NK-92 (cell line): ENCODE data around the gene PDGFB.

ENCODE experiments used
- DNase-seq: peaks from one replicate; lab custom pipeline; 2025; ENCODE audit not compliant: unreplicated experiment; lab: John Stamatoyannopoulos, UW

The PDGFB gene

DNA sequence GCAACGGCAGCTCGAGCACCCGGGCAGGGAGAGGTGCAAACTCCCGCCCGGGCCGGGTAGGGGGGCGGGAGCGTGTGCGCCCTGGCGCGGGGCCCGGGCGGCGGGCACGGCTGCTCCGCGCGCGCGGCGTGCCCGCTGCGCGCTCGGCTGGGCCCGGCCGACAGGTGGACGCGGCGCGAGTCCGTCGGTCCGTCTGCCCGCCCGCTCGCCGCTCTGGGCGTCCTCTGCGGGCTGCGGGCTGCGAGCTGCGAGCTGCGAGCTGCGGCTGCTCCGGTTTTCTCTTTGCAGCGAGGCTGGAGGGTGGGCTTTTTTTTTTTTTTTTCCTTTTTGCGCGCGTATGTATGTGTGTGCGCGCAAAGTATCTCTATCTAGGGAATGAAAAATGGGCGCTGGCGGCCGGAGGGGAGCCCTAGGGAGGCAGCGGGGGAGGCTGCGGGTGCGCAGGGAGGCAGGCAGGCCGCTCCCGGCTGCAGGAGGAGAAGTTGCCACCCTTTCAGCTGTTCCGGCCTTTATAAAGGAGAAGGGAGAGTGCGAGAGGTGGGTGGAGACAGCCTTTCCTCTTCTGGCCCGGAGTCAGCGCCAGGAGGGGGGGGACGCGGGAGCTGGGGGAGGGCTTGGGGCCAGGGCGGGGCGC is at the start of gene PDGFB:
Gene PDGFB (minus strand): TSS at position 487 of the 634 bp plus-strand sequence. CDS start 1,019 bp downstream, outside the sequence.
- no peak for DNase-seq

DNA sequence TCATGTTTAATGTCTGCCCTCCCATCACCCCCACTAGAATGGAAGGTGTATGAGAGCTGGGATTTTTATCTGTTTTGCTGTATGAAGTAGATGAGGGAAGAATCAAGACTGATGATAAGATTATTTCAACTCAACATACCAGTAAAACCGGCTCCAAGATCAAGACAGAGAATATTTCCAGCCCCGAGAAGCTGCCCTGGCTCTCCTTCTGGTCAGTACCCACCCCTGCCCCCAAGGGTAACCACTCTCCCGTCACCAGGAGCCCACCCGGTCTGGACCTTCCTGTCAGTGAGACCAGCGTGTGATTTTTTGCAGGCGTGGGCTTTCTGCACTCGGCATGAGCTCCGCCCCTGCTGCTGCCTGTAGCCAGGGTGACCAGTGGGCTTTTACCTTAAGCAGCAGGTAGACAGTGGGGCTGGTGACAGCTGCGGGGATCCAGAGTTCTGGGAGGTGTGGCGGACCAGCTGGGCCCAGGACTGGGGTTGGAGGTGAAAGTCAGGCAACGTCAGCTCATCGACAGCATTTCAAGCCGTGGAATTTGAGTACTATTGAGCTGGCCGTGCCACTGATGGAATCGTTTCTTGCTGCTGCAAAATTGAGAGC is 49.1 kb upstream of the PDGFB start:
- no peak for DNase-seq

DNA sequence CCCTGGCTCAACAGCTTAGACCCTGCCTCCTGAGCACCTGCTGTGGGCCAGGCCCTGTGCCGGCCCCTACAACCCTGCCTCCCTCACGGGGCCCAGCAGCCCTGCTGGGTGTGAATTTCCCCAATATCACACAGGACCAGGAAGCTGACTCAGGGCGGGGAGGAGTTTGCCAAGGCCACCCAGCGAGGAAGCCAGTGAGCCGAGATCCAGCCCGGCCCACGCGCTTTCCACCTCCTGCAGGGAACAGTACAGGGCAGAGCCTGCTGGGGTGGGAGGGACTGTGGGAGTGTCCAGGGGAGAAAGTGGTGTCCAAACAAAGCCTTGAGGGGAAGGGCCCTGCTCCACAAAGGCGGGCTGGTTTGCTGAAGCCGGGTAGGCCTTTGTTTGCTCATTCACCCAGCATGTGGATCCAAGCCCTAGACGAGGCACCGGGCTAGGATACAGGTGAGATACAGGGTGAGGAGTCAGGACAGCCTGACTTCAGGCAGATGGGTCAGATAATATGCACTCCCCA is 47.8 kb upstream of the PDGFB start:
- no peak for DNase-seq

DNA sequence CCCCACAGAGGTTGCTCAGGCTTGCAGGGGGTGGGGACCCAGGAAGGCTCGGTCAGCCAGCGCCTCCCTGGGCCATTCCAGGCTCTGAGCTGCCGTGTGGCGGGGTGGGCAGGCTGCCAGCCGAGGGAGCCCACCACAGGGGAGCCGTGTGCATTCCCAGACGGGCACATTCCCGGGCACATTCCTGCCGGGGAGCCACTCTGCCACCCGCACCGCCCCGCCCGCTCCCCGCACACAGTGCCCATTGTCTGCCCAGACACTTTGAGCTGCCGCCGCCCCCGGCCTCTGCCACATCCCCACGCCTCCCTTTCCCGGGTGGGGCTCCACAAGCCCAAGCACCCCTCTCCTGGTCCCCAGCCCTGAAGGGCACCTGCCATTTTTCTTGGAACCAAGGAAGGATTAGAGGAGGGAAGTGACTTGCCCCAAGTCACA is 47.3 kb upstream of the PDGFB start:
- DNase-seq = no peak

DNA sequence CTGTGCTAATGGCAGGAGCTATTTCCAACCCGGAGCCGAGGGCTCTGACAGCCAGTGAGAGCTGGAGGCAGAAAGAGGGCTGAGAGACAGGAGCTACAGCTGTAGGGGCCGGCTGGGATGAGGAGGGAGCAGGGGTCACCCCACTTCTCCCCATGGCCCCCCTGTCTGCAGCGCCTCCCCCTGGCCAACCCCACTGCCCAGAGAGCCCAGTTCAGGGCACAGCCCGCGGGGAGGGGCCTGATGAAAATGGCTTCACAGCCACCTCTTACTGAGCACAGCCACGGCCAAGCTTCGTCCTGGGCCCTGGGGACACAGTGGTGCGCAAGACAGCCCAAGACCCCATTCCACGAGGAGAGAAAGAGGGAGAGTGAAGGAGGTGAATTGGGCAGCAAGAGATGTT is 46.7 kb upstream of the PDGFB start:
- no peak for DNase-seq

DNA sequence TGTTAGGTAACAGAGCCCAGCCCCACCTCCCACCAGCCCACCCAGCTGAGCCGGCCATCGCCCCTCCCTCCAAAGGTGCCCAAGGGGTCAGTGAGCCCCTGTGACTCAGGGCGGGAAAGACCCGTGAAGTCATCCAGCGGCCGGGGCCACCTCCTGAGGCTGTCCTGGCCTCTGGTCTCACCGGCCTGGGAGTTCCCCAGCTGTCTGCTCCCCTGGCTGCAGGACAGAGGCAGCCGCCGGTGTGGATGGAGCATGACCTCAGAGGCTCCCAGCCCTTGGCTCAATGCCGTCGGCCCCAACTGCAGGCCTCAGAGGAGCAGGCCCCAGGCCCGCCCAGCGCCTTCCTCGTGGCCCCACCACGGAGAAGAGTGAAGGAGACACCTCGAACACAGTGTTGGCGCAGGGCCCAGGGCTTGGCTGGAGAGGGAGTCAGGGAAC is 46.0 kb upstream of the PDGFB start:
- no peak for DNase-seq

DNA sequence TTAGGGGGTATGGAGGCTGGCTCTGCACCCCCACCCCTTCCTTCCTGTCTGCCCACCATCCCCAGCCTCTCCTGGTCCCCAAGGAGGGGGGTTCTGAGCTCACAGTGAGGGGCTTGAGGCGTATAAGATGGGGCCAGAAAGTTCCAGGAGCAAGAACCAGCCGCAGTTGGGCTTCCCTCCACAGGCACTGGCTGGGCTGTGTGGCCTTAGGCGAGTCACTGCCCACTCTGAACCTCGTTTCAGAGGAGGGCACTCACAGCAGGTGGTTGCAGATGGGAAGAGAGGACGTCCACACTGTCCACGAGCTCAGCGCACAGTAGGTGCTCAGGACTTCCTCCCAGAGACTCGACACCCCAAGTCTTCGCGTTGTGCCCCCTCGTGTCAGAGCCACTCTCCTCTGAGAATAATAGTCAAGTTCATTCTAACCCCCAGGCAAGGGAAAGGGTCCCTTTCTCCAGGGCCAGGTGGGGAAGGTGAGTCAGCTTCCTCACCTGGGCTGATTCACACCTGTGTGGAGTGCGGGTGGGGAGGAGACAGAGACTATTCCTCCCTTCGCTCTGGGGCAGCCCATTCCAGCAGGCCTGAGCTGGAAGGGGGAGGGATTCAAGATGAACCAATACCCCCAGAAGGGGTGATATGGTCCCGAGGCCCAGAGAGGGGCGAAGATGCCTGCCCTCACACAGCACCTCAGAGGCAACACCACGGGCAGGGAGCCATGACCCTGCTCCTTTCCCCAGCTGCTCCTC is 45.4 kb upstream of the PDGFB start:
- DNase-seq = no peak

DNA sequence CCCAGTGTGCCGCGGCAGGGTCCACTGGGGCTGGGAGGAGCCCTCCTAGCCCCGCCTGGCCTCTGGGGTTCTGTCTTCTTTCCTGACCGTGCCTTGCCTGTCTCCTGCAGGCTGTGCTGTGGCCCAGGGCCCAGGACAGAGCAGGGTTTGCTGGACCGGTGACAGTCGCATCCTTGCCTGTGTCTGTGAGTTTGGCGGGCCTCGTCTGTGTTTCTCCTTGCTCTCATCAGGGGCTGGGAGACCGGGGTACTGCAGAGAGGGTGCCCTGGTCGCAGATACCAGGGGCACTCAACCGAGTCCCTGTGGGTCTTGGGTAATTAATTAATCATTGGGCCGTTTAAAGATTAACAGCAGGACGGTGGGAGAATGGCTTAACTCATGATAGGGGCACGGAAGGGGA is 44.8 kb upstream of the PDGFB start:
- DNase-seq = no peak

DNA sequence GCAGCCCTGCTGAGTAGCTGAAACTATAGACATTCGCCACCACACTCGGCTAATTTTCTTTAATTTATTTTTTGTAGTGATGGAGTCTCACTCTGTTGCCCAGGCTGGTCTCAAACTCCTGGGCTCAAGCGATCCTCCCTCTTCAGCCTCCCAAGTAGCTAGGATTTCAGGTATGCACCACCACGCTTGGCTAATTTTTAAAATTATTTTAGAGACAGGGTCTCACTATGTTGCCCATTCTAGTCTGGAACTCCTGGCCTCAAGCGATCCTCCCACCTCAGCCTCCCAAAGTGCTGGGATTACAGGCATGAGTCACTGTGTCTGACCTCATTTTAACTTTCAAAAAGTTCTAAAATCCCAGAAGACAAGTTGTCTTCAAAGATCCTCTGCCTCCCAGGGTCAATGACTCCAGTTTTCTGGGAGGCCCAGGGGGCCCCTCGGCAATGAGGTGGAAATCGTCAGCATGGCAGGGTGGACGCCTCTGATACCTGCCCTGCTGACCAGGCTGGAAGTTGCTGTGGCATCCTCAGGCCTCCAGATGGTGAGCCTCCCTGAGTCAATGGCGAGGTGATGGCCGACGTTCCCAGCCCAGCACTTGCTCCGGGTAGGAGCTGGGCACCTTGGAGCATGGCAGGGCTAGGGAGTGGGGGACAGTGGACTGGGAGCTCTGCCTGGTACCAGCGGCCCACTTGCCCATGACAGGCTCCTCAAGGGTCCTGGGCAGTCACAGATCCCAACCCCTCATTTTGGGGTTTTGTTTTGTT is 43.5 kb upstream of the PDGFB start:
- no peak for DNase-seq

DNA sequence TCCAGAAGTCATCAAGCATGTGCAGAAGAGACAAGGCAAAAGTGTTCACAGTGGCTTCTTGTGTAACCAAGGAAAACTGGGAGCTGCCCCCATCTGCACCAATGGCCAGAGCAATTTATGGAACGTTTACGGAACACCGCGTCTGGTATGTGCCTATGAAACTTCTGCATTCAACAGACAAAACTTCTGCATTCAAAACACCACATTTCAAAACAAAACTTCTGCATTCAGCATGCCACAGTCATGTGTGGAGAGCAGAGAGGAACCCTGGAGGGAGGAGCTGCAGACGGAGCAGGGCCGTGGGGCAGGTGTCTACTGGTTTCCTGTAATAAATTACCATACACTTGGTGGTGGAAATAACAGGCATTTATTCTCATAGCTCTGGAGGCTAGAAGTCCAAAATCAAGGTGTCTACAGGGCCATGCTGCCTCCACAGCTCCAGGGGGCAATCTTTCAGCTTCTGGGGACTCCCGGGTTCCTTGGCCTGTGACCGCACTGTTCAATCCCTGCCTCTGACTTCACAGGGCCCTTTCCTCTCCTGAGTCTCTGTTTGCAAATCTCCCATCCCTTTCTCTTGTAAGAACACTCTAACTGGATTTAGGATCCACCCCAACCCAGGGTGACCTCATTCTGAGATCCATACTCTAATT is 42.4 kb upstream of the PDGFB start:
- DNase-seq = no peak

DNA sequence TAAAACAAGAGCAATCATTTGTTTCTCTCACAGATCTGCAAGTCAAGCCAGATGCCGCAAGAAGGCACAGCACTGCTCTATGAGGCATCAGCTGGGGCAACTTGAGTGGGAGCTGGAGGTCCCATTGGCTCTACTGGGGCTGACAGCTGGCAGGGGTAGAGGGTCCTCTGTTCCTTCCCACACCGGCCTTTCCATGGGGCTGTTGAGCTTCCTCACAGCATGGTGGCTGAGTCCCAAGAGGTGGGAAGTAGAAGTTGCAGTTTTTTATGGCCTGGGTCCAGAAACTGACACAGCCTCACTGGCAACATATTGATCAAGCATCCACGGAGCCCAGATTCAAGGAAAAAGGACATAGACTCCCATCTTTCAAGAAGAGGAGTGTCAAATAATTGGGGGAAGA is 40.2 kb upstream of the PDGFB start:
- no peak for DNase-seq

DNA sequence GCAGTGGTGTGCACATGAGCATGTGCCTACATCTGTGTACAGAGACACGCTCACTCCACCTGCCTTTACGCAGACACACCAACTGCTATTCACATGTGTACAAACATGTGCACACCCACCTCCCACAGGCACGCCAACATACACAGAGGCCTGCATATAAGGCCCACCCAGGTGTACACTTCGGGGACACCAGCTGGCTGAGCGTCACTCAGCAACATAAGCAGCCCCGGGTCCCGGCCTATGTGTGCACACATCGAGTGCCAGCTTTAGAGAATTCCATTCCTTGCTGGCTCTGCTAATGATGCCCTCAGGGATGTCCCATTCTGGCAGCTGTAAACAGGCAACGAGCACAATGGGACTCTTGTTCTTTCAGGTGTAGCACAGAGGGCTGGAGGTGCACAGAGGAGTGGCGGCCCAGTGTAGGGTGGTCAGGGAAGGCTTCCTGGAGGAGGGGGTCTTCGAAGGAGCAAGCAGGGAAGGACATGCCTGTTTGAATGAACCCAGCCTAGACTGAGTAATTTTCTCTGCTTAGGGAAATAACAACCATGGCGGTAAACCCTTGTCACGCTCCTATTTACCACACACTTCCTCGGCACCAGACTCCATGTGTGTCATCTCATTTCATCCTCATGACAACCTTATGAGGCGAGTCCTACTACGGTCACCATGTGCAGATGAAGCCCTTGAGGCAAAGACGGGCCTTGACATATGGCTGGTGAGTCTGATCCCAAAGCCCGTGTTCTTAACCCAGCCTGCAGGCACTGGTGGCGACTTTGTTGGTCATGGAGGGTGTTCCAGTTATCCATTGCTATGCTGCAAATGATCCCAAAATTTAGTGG is 39.6 kb upstream of the PDGFB start:
- no peak for DNase-seq

DNA sequence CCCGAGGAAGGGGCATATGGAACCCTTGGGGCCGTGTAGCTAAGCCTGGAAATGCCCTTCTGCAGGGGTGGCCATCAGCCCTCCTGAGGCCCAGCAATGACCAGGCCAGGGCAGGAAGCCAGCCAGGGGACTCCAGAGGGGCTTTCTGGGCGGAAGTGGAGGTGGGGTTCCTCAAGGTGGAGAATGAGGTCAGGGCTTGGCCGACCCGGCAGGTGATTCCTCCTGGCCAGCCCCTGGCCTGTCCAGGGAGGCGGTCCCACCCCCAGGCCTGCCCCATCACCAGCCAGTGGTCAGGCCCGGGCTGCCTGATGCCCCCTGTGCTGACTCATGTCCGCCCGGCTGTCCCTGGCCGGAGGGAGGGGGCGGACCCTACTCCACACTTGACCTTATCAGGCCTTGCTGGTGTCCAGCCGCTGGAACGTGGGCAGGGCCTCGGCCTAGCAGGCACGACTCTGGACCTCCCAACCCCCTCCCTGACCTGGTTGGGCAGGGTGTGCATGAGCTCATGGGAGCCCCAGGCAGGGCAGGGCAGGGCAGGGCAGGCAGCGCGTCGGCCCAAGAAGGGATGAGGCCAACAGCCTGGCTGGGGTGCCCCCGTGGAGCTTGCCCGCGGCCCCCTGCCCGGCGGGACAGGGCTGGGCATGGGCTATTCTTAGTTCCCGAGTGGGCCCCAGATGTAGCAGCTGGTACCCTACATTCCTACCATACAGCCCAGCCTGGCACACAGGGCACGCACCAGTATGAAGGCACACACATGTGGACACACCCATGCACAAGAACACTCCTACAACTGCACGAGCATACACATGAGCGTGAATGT is 38.8 kb upstream of the PDGFB start:
- DNase-seq = no peak

DNA sequence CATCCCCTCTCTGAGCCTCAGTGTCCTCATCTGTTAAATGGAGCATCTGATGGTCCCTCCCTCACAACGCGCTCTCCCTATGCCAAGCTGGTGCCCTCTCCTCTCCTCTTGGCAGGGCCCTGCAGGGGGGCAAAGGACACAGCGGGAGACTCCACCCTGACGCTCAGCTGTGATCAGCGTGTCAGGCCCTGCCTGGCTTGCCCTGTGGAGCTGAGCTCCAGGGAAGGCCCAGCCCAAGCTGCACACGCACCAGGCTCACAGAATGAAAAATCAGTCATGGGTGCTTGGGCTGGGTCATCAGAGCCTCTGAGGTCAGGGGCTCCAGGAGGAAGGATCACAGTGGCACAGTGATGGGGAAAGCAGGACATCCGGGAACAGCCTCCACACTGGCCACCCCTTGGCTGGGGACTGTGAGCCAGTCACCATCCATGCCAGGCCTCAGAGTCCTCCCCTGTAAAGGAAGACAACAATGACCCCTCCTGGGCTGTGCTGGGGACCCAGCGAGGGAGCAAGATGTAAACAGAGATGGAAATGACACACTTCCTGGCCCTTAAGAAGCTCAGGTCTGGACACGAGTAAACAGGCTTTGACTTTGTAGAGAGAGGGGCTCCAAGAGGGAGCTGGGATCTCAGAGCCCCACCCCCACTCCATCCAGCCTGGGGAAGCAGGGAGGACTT is 38.0 kb upstream of the PDGFB start:
- no peak for DNase-seq

DNA sequence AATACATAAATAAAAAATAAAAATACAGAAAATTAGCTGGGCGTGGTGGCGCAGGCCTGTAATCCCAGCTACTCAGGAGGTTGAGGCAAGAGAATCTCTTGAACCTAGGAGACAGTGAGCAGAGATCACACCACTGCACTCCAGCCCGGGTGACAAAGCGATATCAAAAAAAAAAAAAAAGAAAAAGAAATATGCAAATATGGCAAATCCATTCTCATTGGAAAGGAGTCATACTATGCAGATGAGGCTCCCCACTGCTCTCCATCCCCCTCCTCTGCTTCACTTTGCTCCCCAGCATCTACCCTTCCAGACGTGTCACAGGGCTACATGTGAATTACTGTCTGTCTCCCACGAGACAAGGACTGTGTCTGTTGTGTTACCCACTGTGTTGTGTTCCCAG is 36.3 kb upstream of the PDGFB start:
- no peak for DNase-seq

DNA sequence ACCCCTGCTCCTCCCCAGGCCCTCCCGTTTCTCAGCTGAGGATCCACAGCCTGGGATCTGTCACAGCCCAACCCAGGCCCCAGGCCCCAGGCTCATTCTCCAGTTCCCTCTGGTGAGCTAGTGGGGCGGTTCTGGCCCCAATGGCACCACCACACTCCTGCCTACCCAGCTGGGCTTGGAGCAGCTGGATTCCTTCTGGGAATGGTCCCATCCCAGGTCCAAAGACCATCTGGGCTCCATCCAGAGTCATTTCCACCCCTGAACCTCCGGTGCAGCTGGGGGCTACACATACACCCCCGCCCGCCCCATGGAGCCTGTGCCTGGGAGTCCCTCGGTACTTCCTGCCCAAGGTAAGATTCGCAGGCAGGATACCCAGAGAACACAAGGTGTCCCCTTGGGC is 35.5 kb upstream of the PDGFB start:
- no peak for DNase-seq

DNA sequence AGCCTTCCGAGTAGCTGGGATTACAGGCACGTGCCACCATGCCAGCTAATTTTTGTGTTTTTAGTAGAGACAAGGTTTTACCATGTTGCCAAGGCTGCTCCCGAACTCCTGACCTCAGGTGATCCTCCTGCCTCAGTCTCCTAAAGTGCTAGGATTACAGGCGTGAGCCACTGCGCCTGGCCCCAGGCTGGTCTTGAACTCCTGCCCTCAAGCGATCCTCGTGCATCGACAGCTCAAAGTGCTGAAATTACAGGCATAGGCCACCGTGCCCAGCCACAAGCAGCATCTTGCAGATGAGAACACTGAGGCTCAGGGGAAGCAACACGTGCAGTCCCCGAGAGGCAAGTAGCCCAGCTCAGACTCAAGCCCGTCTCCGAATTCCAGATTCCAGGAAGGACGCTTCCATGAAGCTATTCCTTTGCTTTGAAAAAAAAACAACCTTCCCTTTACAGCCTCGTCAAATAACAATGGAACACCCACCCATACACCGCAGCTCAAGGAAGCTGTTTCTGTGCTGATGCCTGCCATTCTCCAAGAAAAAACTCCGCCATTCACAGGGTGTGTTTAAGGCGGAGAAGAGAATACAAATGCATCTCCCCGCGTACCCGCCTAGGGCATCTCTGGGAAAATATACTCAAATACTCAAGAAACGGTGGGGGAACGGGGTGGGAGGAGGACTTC is 34.5 kb upstream of the PDGFB start:
- DNase-seq = no peak

DNA sequence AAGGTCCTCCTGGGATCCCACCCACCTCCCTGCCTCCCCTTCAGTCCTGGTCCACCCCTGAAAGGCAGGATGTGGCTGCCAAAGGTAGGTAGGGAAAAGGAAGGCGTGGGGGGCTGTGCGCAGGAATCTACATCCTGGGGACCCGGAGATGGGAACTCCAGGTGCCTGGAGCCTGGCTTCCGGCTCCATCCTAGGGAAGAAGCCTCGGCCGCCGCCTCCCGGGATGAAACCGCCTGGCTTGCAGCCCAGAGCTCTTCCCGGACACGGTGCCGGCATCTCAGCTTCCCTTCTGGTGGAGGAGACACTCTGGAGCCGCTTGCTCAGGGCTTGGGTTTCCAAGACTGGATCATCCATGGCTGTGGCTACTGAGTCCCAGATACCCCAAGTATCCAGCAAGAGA is 33.3 kb upstream of the PDGFB start:
- no peak for DNase-seq
